Gastrocnemius medialis (tissue), 4 donors: ENCODE results near the gene RPL27A. TPM values are rescaled to one million over a fixed set of nuclear protein-coding genes. Genes with fewer than 3 reads are reported as not detected.

Experiments
- ATAC-seq, 2 donors: fragments of 150-250 bp; one replicate each; pipeline ENCODE4 v1.9.1; 2016
- DNase-seq, 2 donors: peaks; one replicate each; pipeline ENCODE4 v3.0.0-alpha.2; 2019
- H3K27ac ChIP-seq, 4 donors: fragments of 200-600 bp; sonication (generic); 1 replicate in 1 of 4; 2 replicates in 3 of 4; pipeline ENCODE4 v1.5.1; 2016 to 2018; ENCODE audit warnings: mild to moderate bottlenecking in 2 of 4, moderate library complexity in 1 of 4
- H3K27me3 ChIP-seq, 3 donors: fragments of 200-600 bp; sonication (generic) in 2 of 3; 1 replicate in 1 of 3; 2 replicates in 2 of 3; pipeline versions ENCODE4 v1.5.1 to v1.6.0; 2016 to 2019; ENCODE audit warnings: mild to moderate bottlenecking in 1 of 3, moderate library complexity in 1 of 3
- H3K36me3 ChIP-seq, 2 donors: fragments of 200-600 bp; sonication (generic) in 1 of 2; one replicate each; pipeline ENCODE4 v1.5.1; 2017 to 2018
- H3K4me1 ChIP-seq, 2 donors: fragments of 200-600 bp; sonication (generic) in 1 of 2; one replicate each; pipeline ENCODE4 v1.5.1; 2016 to 2017; ENCODE audit warnings: mild to moderate bottlenecking in 2 of 2
- H3K4me3 ChIP-seq, 4 donors: fragments of 200-600 bp; sonication (generic) in 3 of 4; 1 replicate in 1 of 4; 2 replicates in 3 of 4; pipeline ENCODE4 v1.5.1; 2016 to 2019; ENCODE audit warnings: mild to moderate bottlenecking in 2 of 4
- H3K9me3 ChIP-seq, 3 donors: fragments of 200-600 bp; sonication (generic) in 2 of 3; 1 replicate in 1 of 3; 2 replicates in 2 of 3; pipeline ENCODE4 v1.5.1; 2016 to 2019
- CTCF ChIP-seq, 5 experiments: fragments of 450-650 bp in 3 of 5; fragments of 200-600 bp in 2 of 5; sonication (generic) in 2 of 5; IDR thresholded peaks in 4 of 5; conservative IDR thresholded peaks in 1 of 5; 1 replicate in 4 of 5; 2 replicates in 1 of 5; pipeline ENCODE4 v1.5.1; 2016 to 2019; ENCODE audit warnings: antibody characterized with exemption in 5 of 5, mild to moderate bottlenecking in 3 of 5, moderate library complexity in 3 of 5
- POLR2A ChIP-seq, 2 donors: fragments of 450-650 bp; IDR thresholded peaks; one replicate each; pipeline ENCODE4 v1.6.1; 2017; ENCODE audit warnings: antibody characterized with exemption in 2 of 2, mild to moderate bottlenecking in 2 of 2, moderate library complexity in 2 of 2
- in situ Hi-C, 4 donors: fragments of 200-750 bp; cut with MboI; loops; one replicate each; pipeline versions ENCODE4 v1.15.0 to v1.8.0; 2017; ENCODE audit warnings: low sequenced_read_pairs in 4 of 4
- intact Hi-C: fragments of 100-400 bp; cut with DNase I; formaldehyde crosslinking; loops from one replicate; pipeline ENCODE4 v1.15.1; 2023; ENCODE audit warnings: low total_unique reads
- total RNA-seq, 4 donors: library from RNA; depleted of rRNA; stranded (reverse); fragments of >200 nt; gene quantifications; one replicate each; pipeline versions ENCODE4 v1.1.0 to v1.2.3, GENCODE V29; 2016

The RPL27A gene
- total RNA-seq, 4 donors from 2014 or later, result 598 to 693 (median 633) TPM

DNA sequence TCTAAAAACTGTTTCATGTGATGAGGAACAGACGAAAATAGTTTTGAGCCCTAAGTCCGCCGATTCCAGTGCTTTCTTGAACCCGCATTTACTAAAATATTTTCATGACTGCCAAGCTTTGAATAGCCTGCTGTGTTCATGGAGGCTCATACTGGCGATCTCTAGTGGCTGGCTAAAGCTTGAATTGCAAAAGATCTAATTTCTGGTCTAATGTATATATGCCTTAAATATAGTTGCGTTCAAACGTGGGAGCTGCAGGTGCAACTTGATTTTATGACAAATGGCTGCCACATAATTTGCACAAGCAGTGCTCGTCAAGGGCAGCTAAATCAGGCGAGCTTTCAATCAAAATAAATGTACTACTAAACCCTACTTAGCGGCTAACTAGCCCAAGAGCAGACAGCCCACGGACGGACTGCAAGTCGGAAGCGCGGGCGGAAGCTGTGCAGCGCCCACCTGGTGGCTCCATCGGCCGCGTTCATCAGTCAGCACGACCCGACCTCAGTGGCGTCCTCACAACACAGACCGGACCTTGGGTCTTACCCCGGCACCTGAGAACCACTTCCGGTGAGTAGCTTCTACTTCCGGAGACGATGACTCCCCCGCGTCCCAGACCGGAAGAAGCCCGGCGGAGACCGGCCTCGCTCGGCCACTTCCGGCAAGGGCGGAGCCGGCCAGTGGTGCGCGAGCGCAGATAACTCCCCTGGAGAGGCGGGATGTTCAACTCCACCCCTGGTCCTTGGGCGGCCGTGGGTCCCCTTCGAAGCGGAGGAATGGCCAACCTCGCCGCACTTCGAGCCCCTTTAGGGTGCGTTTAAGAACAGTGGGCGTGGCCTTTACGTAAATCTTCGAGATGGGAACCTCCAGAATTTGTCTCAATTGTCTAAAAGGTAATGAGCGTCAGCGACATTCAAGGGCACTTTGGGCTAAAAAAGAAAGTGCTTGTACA is 6.1 kb downstream of the RPL27A start:
- intact Hi-C loops (loop anchor here (2.0 to 5.0 kb wide), 4 partner anchors 18 to 774 kb away; partner anchors contain the start of genes AKIP1 and ZNF143), in situ Hi-C loops (loop anchor here (5.0 to 25.0 kb wide), 7 partner anchors 119 to 449 kb away; partner anchors contain the start of genes TMEM9B (in 2 of the 4) and AKIP1 (in 1 of the 4))

GRCh38 chr11:8689726-8690255 is 7.2 kb downstream of the RPL27A start:
- peak overlapping the region in 2 of 4 donors; percentile 54 to 74 for H3K4me3 ChIP-seq

More for the DNA sequence above, 6.1 kb downstream of the RPL27A start:
- peak; percentile 92 to 95 for DNase-seq
- Histone ChIP-seq H3K27ac (peak overlapping the region; percentile 80 to 88 (median 86)), H3K9me3 (no peaks in the 10 kb centered on the region), H3K27me3 (no peaks in the 10 kb centered on the region), H3K36me3 (peaks cover 0 to 44% of the 10 kb centered on the region in 2 donors), H3K4me1 (peaks cover 27 to 30% of the 10 kb centered on the region in 2 donors), H3K4me3 (peak overlapping the region; percentile 54 to 74 (median 70))
- TF ChIP-seq CTCF (IDR thresholded peaks at IDR 0.05 in 4 of 5, conservative IDR thresholded peaks at IDR 0.05 in 1 of 5) (peak; percentile 8 to 41 (median 15)), POLR2A (IDR thresholded peaks at IDR 0.05) (peak; percentile 55 to 57)
- peak; percentile 98 to 99 for ATAC-seq

GRCh38 chr11:8690374-8691342 is 8.1 kb downstream of the RPL27A start:
- Histone ChIP-seq H3K36me3 (peaks cover 0 to 42% of the 10 kb centered on the region in 2 donors), H3K4me3 (no peak overlapping the region), H3K9me3 (no peaks in the 10 kb centered on the region), H3K4me1 (peaks cover 18 to 21% of the 10 kb centered on the region in 2 donors), H3K27ac (no peak overlapping the region), H3K27me3 (no peaks in the 10 kb centered on the region)
- intact Hi-C loops (no loop called here), in situ Hi-C loops (loop anchor here in 3 of 4 donors (10.0 to 25.0 kb wide), 5 partner anchors 122 to 447 kb away; partner anchors contain the start of genes AKIP1 (in 1 of the 3) and TMEM9B (in 1 of the 3))
- DNase-seq (no peak), ATAC-seq (no peak)
- TF ChIP-seq POLR2A (IDR thresholded peaks at IDR 0.05) (no peak), CTCF (IDR thresholded peaks at IDR 0.05 in 4 of 5, conservative IDR thresholded peaks at IDR 0.05 in 1 of 5) (no peak)

More at GRCh38 chr11:8689726-8690255, 7.2 kb downstream of the RPL27A start:
- intact Hi-C loops, result loop anchor here (2.0 to 5.0 kb wide), 4 partner anchors 17 to 773 kb away; partner anchors contain the start of genes AKIP1 and ZNF143
- in situ Hi-C loops, result loop anchor here (5.0 to 25.0 kb wide), 7 partner anchors 118 to 448 kb away; partner anchors contain the start of genes TMEM9B (in 2 of the 4) and AKIP1 (in 1 of the 4)
- Histone ChIP-seq H3K36me3 (peaks cover 0 to 43% of the 10 kb centered on the region in 2 donors), H3K27me3 (no peaks in the 10 kb centered on the region), H3K27ac (peak overlapping the region in 2 of 4 donors; percentile 80 to 83), H3K9me3 (no peaks in the 10 kb centered on the region), H3K4me1 (peaks cover 18 to 21% of the 10 kb centered on the region in 2 donors)
- DNase-seq, result no peak
- no peak for TF ChIP-seq POLR2A (IDR thresholded peaks at IDR 0.05)
- no peak for TF ChIP-seq CTCF (IDR thresholded peaks at IDR 0.05 in 4 of 5, conservative IDR thresholded peaks at IDR 0.05 in 1 of 5)
- no peak for ATAC-seq

DNA sequence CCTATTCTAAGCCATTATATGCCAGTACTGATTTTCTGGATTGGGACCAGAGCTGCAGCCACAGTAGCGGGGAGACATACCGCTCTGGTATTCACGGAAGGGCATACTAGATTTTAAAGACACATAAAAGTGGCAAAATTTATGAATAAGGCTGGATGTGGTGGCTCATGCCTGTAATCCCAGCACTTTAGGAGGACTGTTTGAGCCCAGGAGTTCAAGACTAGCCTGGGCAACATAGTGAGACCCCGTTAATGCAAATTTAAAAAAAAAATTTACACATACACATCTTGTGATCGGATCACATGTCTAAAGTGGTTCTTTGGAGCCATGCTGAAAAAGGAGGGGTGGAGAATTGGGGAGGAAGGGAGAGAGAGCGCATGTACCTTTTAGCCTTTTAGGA is 9.0 kb downstream of the RPL27A start:
- H3K27me3 ChIP-seq, result no peaks in the 10 kb centered on the region
- no peak for TF ChIP-seq POLR2A (IDR thresholded peaks at IDR 0.05)
- no peak for TF ChIP-seq CTCF (IDR thresholded peaks at IDR 0.05 in 4 of 5, conservative IDR thresholded peaks at IDR 0.05 in 1 of 5)
- no peak for ATAC-seq
- in situ Hi-C loops (loop anchor here in 3 of 4 donors (10.0 to 25.0 kb wide), 5 partner anchors 121 to 446 kb away; partner anchors contain the start of genes AKIP1 (in 1 of the 3) and TMEM9B (in 1 of the 3)), intact Hi-C loops (no loop called here)
- H3K4me3 ChIP-seq, result no peak overlapping the region
- peaks cover 2 to 43% of the 10 kb centered on the region in 2 donors for H3K36me3 ChIP-seq
- H3K9me3 ChIP-seq, result no peaks in the 10 kb centered on the region
- peaks cover 18 to 21% of the 10 kb centered on the region in 2 donors for H3K4me1 ChIP-seq
- no peak for DNase-seq
- no peak overlapping the region for H3K27ac ChIP-seq
